ENCODE data around the gene SLCO4A1. TPM values are rescaled to one million over a fixed set of nuclear protein-coding genes. Genes with fewer than 3 reads are reported as not detected.
A peak's percentile ranks its signal among the peaks of the same experiment; 100 is the strongest.

SLCO4A1 gene
- total and polyA plus RNA-seq, 9 of the 15 experiments (the other 6 are each of a cell fraction or from before 2014, with no cell fraction given): 1.6 to 21.9 (median 12.8) TPM

- TF ChIP-seq THAP12 (CRISPR knock-in tag; IDR thresholded peaks at IDR 0.05): 0 out of 2 replicates have a peak, but pooled peaks have one; percentile 38
- TF ChIP-seq KDM5B (IDR thresholded peaks at IDR 0.05; ENCODE audit: insufficient replicate concordance, low read depth, low read length): peak; percentile 35
- TF ChIP-seq EP400 (IDR thresholded peaks at IDR 0.05): peak; percentile 84; the same call in 1 of the 2 replicates
- no peak for TF ChIP-seq ZNF609 (CRISPR knock-in tag; IDR thresholded peaks at IDR 0.05; ENCODE audit: borderline replicate concordance)
- no peak for TF ChIP-seq ZNF707 (CRISPR knock-in tag; conservative IDR thresholded peaks at IDR 0.05)
- TF ChIP-seq RERE (CRISPR knock-in tag; IDR thresholded peaks at IDR 0.05; ENCODE audit: borderline replicate concordance): no peak
- no peak for TF ChIP-seq ZNF696 (CRISPR knock-in tag; conservative IDR thresholded peaks at IDR 0.05)
- TF ChIP-seq HDAC6 (IDR thresholded peaks at IDR 0.05; ENCODE audit: low read depth, low read length): peak; percentile 77; the same call in 1 of the 2 replicates
- TF ChIP-seq SMAD4 (CRISPR knock-in tag; conservative IDR thresholded peaks at IDR 0.05): 0 out of 2 replicates have a peak, but pooled peaks have one; percentile 17
- peak; percentile 53; the same call in 1 of the 2 replicates for TF ChIP-seq POLR2AphosphoS5 (IDR thresholded peaks at IDR 0.05; ENCODE audit: control insufficient read depth, insufficient read depth, low read depth, low read length)
- peak; percentile 12; the same call in 1 of the 2 replicates for TF ChIP-seq CBX1 (IDR thresholded peaks at IDR 0.05; ENCODE audit: low read depth)
- TF ChIP-seq CREM (IDR thresholded peaks at IDR 0.05; ENCODE audit: low read depth): peak; percentile 38; the same call in 1 of the 2 replicates
- no peak for TF ChIP-seq ZFP36 (IDR thresholded peaks at IDR 0.05; ENCODE audit: low read depth, low read length, partially characterized antibody)
- TF ChIP-seq NCOA1 (IDR thresholded peaks at IDR 0.05; ENCODE audit: low read depth): no peak
- no peak for TF ChIP-seq BMI1 (IDR thresholded peaks at IDR 0.05; ENCODE audit: low read length)
These were observed at the start of gene SLCO4A1 (continued) for GRCh38 chr20:62642051-62642665.

Measured in K562 (cell line).